Putamen (tissue), 1 donor: ENCODE measurements around the gene WNT11.
A peak's percentile ranks its signal among the peaks of the same experiment; 100 is the strongest.

ENCODE experiments used
- DNase-seq: peaks from one replicate; pipeline ENCODE4 v3.0.0-alpha.2; 2016; ENCODE audit warnings: low spot score

WNT11 gene

DNA sequence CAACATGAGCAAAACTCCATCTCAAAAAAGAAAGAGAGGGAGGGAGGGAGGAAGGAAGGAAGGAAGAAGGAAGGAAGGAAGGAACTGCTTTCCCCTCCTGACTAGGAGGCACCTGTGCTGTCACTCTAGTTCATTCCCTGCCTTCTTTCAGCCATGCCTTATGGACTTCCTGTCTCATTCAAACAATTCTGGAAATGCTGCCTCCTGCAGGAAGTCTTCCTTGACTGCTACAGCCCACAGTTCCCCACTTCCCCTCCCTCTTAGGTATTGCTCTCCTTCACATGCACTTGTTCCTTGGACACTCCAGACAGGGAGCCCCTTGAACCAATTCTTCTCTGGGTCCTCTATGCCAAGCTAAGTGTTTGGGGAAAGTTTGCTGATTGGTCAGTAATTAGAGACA is 31.6 kb upstream of the WNT11 start:
- no peak for DNase-seq

DNA sequence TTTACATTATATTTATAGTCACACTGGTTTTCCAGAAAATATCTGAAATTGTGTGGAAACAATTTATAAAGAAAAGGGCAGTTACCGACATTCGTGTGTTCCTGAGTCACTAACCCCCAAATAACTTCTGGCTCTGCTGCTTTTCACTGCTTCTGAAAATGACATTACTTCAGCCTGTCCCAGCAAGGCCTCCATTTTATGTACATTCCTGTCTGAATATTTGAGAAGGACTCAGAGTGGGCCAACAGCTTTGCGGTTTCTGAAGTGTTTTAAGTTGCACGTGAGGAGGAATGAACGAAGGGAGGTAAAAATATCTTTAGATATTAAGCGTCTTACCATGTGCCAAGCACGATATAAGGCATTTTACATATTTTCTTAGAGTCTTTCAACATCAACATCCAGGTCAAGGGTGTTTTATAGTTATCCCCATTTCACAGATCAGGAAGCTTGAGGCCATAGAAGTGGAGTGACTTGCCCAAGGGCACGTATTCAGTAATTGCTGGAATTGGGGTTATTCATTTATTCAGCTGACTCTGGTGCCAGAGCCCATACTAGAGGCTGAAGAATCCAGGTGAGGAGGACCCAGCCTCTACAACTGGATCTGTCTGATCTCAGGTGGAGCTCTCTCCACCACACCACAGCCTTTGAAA is 30.8 kb upstream of the WNT11 start:
- no peak for DNase-seq

DNA sequence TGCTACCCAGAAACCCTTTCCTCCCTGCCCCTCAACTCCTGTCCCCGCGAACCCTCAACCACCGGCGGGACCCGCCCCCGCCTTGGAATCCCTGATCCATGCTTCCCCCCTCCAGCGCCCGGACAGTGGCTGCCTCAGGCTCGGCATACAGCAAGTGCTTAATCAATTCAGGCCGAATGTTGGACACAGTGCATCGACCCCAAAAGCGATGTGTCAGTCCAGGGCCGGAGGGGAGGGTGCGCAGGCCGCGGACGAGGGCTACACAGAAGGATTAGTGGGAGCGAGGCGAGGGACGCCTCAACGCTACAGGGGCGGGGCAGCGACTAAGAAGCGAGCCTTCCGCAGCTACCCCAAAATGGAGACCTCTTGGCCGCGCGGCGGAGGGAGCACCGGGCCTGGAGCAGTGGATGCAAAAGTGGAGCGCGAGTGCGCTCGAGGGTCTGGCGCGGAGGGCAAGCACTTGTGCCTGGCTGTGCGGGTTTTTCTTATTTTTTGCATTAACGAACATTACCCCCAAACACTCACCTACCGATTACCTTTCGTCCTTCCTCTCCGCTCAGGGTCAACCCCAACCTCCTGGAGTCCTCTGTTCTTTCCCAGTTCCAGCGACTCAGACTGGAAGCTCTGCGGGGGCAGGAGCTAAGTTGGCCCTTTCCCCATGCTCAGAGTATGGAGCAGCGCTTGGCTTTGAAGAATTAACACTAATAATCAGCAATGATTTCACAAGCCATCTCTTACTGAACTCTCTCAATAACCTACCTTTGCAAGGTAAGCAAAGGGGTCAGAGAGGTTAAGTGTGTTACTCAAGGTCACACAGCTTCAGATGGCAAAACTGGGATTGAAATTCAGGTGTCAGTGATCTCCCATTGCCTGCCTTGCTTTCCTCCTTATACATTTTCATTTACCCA is 30.0 kb upstream of the WNT11 start:
- no peak for DNase-seq

DNA sequence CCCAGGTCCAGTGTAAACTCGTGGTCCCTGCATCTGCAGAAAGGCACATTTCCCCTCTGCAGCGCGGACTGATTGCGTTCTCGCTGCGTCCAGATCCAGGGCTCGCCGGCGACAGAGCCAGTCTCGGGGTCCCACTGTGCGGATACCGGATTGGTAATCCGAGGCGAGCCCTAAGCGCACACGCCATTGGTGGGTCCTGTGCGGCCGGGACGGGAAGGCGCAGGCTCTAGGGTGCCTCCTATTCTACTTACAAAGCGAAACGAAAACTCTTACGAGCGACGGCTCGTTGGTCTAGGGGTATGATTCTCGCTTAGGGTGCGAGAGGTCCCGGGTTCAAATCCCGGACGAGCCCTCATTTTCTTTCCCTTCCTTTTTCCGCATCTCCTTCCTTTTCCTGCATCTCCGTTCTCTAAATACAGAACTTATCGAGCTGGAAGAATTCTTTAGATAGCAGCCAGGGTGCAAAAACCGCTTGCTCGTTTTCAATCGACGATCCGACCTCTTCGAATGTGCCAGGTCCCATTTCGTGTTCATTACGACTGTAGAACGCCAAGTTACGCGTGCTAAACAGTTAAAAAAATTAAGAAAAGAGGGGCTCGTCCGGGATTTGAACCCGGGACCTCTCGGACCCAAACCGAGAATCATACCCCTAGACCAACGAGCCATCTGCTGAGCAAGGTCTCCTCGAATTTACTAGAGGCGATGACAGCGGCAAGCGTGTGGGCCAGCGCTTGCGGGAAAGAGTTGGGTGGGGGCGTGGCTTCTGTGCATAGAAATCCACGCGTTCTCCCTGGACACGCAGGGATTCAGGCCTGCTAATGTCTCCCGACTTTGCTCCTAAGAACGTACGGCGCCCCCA is 29.2 kb upstream of the WNT11 start:
- peak; percentile 95 for DNase-seq

DNA sequence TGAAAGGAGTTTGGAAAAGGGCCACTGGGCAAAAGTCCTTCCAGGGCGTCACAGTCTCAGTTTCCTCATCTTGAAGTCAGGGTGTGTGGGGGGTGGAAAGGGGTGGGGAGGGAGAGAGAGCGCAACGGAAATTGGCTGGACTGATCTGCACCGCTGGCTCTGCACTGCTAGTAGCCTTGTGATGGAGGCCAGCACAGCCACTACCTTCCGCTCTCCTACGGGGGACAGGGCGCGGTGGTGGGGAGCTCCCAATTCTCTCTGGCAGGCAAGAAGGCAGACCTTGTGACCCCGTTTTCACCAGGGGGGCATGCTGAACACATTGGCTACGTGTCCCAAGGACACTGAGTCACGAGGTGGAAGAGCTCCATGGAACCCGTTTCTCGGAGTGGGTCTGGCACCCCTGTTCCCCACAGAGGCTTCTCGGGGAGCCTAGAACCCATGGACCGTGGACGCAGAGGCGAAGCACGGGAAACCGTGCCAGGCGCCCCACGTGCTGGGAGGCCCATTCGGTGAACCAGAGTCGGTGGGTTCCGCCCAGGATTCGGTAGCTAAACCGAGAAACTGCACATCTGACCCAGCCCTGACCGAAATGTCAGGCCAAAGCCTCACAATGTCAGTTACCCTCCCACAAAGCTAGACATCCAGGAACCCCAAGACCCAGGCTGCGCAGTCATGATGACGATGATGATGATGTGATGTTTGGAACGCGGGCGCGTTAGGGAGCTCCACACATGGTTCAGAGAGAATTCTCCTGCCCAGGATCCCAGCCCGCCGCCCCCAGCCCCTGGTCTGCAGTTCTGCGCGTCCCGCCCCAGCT is 28.3 kb upstream of the WNT11 start:
- peak; percentile 29 for DNase-seq

DNA sequence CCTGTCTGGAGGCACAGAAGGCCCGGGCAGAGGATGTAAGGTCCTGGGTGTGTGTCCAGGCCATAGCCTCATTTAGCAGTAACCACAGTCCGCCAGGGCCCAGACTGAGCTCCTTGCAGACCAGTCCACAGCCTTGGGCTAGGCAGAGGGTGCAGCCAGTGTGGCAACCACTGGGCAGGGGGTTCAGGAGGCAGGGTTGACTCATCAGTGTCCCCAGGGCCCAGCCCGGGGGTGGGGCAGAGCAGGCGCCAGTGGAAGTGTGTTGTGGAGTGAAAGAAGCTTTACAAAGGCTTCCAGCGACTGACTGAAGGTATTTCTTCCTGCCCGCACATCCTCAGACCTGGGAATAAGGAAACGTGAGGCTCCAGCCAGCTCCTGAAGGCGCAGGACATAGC is 27.7 kb upstream of the WNT11 start:
- DNase-seq, result no peak

DNA sequence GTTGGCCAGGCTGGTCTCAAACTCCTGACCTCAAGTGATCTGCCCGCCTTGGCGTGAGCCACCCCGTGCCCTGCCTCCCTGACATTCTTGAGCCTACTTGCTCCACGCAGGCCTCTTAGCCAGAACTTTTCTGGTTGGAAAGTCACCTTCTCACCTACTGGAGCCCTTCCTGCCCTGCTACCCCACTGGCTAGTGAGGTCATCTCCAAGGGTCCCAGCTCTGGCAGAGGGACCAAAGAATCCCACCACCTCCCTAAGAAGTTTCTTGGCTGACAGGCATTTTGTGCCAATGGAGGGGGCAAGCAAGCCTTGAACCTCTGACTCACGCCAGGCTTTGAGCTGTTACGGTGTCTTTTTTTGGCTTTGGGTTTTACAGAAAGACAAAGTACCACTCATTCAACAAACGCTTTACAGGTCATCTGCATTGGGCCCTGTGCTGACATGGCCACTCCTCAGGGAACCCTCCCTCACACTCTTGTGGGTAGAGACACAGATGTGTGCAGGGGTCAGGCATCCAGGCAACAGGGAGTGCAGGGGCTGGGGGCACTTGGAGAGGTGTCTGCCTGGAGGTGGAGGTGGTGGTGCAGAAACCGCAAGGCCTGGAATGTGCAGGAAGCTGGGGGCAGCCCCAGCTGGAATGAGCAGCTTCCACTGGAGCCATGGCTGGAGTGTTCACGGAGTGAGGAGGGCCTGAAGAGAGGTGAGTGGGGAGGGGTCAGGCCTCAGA is 27.1 kb upstream of the WNT11 start:
- DNase-seq, result no peak

DNA sequence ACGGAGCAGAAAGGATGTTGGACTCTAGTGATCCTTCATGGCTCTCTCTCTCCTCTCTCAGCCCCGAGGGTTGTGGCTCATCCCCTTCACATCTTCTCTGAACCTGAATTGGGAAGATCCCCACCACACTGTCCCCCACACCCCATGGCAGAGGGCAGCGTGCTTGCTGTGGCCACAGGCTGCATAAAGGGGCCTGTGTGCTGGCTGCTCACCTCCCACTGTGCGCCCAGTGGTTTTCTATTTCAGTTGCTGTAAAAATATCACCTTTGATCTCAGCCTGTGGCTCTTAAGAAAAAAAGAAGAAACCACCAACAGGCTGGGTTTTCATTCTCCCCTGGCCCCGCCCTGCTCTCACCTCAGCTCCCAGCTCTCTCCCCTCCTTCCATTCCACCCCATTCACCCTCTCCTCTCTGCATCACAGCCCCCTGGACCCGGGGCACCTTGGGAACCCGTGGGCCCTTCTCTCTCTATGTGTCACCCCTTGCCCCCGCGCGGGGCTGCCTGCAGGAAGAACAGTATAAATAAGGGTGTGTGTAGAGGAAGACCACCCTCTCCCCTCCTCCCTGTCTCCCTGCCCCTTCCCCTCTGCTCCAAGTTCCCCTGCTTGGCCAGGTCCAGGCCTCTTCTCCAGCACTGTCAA is 25.8 kb upstream of the WNT11 start:
- no peak for DNase-seq

DNA sequence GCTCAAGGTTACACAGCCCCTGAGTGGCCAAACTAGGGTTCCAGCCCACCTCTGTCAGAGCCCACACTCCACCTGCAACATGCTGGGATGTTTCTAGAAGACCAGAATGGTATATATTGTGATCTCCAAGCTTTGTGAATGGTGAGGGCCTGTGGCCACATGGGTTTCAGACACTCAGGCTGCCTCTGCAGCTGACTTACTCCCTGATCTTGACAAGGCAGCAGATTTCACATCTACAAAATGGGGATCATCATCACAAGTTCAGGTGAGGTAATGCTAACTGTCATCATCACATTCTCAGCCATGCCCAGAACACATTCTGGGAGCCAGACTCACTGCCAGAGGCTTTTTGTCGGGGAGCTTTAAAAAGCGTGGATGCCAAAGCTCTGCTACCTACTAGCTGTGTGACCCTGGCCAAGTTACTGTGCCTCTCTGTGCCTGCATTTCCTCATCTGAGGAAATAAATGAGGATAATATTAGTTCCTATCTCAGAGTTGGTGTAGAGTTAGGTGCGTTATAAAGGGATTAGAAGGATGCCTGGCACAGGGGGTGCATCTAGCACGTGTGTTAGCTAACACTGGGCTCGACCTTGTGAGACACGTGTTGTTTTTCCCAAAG is 24.9 kb upstream of the WNT11 start:
- DNase-seq, result no peak

DNA sequence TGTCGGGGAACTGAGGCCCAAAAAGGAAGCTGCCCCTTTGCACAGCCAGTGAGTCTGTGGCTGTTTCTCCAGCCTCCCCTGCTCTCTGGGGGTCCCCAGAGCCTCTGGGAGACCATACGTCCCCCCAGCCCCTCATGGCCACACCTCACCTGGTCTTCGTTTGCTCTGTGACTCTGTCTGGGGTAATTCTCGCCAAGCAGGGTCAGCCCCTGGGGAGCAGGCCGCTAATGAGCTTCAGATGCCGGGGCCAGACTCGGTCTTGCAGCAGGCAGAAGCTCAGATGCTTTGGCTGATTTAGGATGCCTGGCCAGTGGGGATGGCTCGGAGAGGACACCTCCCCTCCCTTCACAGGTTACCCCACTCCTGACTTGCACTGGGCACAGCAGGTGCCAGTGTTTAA is 24.1 kb upstream of the WNT11 start:
- DNase-seq, result no peak

DNA sequence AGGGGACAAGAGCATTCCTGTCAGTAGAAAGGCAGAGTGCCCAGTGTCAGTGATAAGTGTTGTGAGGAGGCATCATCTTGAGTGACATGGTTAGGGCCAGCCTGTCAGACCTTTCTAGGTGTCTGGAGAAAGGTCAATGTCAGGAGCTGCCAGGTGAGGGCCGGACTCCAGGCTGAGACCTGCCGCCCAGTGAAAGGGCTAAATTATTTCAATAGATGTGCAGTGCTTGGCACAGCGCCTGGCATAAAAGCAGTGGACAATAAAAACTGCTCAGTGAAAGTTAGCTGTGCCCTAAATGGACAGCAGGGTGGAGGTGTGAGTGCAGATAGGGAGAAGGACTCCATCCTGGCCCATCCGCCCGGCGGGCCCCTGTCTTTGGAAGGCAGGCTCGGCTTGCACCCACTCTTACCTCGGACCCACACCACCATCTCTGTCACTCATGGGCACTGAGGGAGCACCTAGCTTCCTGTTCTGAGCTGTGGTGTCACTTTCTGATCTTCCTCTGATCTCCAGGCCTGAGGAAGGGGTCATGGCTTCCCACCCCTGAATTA is 23.5 kb upstream of the WNT11 start:
- no peak for DNase-seq

DNA sequence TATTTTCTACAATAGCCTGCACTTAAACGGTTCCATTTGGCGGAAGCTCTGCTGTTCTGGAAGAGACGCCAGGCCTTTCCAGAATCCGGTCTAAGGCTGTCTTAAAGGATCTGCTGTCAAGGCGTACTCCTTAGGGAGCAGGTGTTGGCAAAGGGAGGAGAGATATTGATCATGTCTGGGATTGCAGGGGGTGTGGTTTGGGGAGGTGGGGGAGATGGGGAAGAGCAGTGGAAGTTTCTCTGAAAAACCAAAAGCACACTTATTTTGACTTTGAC is 22.5 kb upstream of the WNT11 start:
- DNase-seq, result no peak

DNA sequence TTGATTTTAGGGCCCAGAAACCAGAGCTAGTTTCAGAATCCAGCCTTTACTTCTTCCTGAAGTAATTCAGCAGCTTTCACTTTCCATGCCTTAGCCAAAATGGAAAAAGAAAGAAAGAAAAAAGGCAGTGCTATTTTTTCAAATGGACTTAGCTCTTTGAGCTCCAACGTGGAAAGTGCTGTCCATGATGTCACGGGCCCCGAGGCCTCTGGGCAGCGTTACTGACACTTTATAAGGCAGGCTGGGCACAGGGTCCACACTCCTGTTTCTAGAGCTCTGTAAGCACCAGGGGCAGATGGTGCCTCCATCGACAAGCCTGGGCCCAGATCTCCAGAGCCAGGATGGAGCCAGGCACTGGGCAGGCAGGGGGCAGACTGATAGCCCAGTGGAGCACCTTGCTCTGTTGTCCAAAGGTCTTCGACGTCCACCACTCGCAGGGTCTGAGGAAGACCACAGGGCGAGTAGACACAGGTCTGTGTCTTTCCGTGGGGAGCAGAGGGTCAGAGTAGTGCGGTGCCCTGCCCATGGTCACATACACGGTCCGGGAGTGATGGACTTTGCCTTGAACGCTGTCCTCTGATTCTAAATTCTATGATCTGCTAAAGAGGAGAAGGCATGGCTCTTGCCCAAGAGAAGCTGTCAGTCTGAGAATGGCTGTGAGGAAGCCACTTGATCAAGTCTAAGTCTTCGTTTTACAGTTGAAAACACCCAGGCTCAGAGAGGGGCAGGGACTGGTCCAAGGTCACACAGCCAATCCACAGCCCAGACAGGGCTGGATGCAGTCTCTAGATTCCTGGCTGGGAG is 22.0 kb upstream of the WNT11 start:
- no peak for DNase-seq

DNA sequence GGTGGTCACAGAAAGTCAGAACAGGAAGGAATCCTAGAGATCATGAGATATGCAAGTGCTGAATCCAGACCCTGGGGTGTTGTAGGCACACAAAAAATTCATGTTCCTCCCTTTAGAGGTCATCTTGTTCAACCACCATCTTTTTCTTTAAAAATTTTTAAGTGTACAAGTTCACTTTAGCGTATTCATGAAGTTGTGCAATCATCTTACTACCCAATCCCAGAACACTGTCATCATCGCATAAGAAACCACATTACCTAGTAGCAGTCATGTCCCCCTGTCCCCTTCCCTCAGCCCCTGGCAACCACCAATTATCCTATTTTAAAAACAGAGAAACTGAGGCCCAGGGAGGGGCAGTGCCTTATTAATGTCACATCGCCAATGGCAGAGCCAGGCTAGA is 20.3 kb upstream of the WNT11 start:
- DNase-seq, result no peak

DNA sequence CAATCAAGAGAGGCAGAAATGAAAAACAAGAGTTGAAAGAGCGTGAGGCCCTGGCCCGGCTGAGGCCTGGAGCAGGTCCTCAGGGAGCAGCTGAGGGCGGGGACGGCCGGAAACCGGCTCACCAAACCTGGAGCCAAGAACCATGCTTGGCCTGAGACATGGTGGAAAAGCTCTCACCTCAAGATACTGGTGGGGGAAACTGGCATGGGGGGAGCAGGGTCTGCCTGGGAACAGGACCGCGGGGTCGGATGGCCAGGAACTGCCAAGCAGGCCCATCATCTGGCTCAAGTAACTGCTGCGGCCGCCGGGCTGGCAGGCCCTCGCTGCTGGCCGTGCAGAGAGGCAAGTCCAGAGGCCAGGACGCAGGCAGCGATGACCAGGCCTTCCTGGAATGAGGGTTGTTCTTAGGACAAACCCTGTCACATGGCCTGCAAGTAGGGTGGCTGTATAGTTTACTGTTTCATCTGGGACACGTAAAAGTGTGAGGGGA is 18.9 kb upstream of the WNT11 start:
- DNase-seq, result no peak

DNA sequence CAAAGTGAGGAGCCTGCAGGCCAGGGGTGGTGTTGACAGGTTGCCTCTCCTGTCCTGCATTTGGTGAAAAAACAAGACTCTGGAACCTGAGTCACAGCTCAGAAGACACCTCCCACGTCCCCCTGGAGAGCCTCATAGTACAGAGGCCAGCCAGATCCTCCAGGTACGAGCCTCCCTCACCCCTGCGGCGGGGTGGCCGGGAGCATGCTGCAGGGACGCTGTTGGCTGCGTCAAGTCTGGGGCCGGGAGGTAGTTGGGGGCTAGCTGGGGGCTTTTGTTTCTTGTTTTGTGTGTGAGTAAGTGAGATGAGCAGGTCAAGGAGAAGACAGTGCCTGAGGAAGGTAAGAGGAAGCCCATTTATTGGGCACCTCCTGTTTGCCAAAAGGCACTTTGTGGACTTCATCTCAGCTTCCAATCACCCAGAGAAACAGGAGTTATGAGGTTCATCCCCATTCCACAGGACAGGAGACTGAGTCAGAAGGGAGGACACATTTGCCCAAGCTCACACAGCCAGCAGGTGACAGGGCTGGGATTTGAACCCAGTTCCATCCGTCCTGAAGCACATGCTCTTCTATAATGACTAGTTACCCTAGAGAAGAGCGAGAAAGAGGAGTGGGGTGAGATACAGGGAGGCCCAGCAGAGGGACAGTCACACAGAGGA is 18.3 kb upstream of the WNT11 start:
- DNase-seq, result no peak

DNA sequence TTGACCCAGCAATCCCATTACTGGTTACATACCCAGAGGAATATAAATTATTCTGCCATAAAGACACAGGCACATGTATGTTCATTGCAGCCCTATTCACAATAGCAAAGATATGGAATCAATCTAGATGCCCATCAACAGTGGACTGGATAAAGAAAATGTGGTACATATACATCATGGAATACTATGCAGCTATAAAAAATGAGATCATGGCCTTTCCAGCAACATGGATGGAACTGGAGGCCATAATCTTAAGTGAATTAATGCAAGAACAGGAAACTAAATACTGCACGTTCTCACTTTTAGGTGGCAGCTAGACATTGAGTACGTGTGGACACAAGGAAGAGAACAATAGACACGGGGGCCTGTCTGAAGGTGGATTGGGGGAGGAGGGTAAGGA is 15.1 kb upstream of the WNT11 start:
- no peak for DNase-seq

DNA sequence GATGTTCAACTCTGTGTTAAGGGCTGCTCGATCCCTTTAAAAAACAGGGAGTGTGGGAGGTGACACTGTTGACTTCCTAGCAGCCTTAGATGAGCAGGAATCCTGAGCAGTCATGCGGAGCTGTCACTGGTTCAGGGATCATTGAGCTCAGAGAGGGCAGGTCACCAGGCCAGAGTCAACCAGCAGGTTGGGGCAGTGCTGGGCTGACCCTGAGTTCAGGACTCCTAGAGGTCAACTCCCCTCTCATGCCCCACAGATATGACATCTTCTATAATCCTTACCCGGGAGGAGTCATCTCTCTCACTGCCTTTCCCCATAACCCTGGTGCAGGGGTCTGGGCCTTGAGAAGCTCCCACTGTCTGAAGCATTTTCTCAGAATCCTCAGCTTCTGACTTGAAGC is 12.9 kb upstream of the WNT11 start:
- DNase-seq, result no peak
